GM10248 (cell line): Measurements from ENCODE around the gene UBE2D4.

ENCODE experiments used
- CTCF ChIA-PET: fragments of 300-600 bp; sonication (Branson Sonifier 250); formaldehyde crosslinking; extraction: SDS; loops from one replicate; lab custom pipeline; 2021; ENCODE audit warnings: antibody characterized with exemption; lab: Yijun Ruan, JAX
- POLR2A ChIA-PET: fragments of 350-650 bp; sonication (Branson Sonifier 250); formaldehyde crosslinking; extraction: SDS; loops from one replicate; lab custom pipeline; 2020; ENCODE audit warnings: antibody characterized with exemption; lab: Yijun Ruan, JAX
- DNase-seq: peaks from one replicate; pipeline ENCODE4 v3.0.0; 2012; ENCODE audit errors: extremely low spot score
- CTCF ChIP-seq: IDR thresholded peaks from 2 replicates; pipeline ENCODE4 v1.5.1; 2012; ENCODE audit warnings: mild to moderate bottlenecking, low read depth; ENCODE audit errors: extremely low read depth, missing control alignments, control extremely low read depth

UBE2D4 gene

DNA sequence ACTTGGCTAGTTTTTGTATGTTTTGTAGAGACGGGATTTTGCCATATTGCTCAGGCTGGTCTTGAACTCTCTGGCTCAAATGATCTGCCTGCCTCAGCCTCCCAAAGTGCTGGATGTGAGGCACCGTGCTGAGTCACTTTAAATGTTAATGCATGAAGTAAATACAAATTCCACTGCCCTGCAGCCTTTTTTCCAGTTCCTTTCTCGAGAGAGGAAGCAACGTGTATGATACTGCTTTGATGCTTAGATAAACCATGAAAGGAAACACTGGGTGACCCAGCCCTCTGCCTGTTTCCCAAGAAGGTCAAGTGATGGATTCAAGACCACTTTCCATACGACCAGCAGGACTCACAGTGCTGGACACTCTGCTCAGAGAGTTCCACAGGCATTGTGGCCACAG lies 45.6 kb upstream of the UBE2D4 start:
- CTCF ChIA-PET = interaction anchor here (1.2 to 1.9 kb wide), 3 partner anchors 15 to 298 kb away, joined by 4 to 5 read pairs (median 4); partner anchors contain the start of gene STK17A
- POLR2A ChIA-PET = interaction anchor here (1.5 kb wide), 1 partner anchor 11 kb away, joined by 6 read pairs; the partner anchor contains the start of gene MRPS24
- no peak for DNase-seq

DNA sequence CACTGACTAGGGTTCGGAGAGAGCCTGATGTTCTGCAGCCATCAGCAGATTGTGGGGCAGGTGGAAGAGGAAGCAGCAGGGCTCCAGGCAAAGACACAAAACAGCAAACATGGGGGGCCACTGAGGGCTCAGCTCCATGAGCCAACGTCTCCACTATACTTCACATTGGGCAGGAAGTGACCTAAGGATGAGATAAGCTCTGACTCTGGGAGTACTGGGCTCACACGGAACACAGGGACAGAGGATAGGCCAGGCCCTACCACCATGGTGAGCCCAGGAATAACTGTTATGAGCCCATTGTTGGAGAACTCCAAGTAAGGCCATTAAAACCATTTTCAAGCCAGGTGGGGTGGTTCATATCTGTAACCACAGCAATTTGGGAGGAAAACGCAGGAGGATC lies 42.0 kb upstream of the UBE2D4 start:
- CTCF ChIA-PET = interaction anchor here (0.8 to 1.8 kb wide), 5 partner anchors 7 to 55 kb away, joined by 3 to 4 read pairs (median 3); partner anchors contain the start of gene URGCP
- POLR2A ChIA-PET = interaction anchor here (0.7 kb wide), 1 partner anchor 8 kb away, joined by 5 read pairs; no protein-coding TSS in a partner anchor
- no peak for DNase-seq
- TF ChIP-seq CTCF = no peak

More for the DNA sequence above, 45.6 kb upstream of the UBE2D4 start:
- no peak for TF ChIP-seq CTCF

GRCh38 chr7:43884617-43885016 lies 41.6 kb upstream of the UBE2D4 start:
- POLR2A ChIA-PET = interaction anchor here (0.7 kb wide), 1 partner anchor 8 kb away, joined by 5 read pairs; no protein-coding TSS in a partner anchor
- CTCF ChIA-PET = interaction anchor here (0.8 to 1.8 kb wide), 5 partner anchors 8 to 55 kb away, joined by 3 to 4 read pairs (median 3); partner anchors contain the start of gene URGCP
- no peak for TF ChIP-seq CTCF
- DNase-seq = no peak

DNA sequence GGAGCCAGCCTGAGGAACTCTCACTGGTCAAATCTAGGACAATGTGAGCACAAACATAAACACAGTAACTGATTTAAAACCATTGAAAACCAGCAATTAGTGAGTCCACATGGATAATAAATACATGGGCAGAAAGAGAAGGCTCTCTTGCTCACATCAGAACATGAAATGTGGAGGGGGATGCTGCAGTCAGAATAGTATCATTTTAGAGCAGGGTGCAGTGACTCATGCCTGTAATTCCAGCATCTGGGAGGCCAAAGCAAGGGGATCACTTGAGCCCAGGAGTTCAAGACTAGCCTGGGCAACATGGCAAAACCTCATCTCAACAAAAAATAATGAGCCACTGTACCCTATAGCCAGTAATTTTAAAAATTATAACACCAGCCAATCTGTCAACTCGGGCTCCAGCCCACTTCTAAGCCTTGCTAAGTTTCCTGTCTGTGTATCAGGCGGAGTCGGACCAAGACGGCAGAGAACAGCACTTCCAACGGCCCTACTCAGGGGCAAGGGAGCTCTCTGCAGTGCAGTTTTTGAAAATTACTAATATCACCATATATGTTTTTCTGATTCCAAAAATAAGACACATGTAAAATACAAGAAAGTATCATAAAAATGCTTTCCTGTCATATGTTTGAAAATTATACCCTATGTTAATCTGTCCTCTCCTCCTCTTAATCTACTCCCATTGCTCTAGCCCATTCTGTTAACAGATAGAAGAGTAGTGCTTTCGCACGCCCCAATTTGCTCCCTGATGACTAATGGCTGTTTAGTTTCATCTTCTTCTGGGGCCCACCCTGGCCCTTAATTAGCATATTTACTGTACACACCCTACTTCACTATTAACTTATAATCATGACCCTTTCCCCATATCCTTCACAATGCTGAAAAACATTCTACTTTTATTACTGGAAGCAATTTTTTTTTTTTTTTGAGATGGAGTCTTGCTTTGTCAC lies 37.0 kb upstream of the UBE2D4 start:
- no peak for DNase-seq
- CTCF ChIA-PET = no interaction called here
- POLR2A ChIA-PET = no interaction called here
- no peak for TF ChIP-seq CTCF

GRCh38 chr7:43890468-43890867 lies 35.8 kb upstream of the UBE2D4 start:
- DNase-seq = no peak
- CTCF ChIA-PET = no interaction called here
- POLR2A ChIA-PET = no interaction called here
- TF ChIP-seq CTCF = no peak
